Stimulated activated CD8-positive, alpha-beta memory T cell treated with anti-CD3 and anti-CD28 coated beads, Interleukin-7, amount 100 ng/mL, for 1 hour (primary cell): ENCODE measurements around the gene PPP1R12B.
"Not testable (repeated sequence)": the region's sequence is repeated elsewhere in the genome, so short reads cannot be mapped to it uniquely, and the experiment has no call there.

Source experiments
- DNase-seq, 2 donors: peaks; one replicate each; pipeline ENCODE4 v3.0.0-alpha.2; 2020; ENCODE audit warnings: low read depth in 2 of 2

PPP1R12B gene

DNA sequence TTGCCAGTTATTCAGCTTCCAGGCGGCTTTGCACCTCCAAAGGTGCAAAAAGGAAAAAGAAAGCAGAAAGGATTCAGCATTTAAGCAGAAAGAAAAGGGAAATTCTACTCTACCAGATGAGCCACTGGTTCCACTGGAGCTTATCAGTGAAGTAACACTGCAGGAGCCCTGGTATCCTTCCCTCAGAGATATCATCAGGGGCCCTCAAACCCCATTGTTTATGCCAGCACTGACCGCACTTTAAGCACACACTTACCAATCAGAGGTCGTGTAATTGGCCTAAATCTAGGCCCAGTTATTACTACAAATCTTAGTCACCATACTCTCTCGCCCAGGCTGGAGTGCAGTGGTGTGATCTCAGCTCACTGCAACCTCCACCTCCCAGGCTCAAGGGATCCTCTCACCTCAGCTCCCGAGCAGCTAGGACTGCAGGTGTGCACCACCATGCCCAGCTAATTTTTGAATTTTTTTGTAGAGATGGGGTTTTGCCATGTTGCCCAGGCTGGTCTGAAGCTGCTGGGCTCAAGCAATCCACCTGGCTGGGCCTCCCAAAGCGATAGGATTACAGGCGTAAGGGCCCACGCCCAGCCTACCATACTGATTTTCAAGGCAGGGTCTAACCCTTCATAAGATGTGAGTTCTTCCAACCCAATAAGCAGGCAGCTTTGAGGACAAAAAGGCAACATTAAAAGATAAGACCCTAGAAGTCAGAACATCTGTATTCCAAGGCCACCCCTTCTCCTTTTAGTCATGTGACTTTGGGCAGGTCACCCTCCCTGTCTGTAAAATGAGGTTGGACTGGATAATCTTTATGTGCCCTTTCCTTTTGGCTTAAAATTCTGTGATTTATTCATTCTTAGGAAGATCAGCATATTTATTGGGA, 236.4 kb downstream of the PPP1R12B start:
- no peak for DNase-seq

DNA sequence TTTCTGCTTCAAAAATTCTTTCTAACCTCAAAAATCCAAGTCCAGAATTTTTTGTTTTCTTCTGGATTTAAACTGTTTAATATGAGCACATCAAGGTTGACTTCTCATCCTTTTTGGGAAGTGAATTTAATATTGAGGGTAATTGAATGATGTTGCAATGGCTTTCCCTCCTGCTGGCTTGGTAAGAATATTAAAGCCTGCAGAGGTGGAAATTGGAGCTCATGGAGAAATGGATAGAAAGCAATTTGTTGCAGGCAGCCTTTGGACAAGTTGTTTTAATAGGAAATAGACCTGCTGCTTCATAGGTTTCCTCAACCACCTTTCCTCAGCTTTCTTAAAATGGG, 237.1 kb downstream of the PPP1R12B start:
- DNase-seq: no peak

DNA sequence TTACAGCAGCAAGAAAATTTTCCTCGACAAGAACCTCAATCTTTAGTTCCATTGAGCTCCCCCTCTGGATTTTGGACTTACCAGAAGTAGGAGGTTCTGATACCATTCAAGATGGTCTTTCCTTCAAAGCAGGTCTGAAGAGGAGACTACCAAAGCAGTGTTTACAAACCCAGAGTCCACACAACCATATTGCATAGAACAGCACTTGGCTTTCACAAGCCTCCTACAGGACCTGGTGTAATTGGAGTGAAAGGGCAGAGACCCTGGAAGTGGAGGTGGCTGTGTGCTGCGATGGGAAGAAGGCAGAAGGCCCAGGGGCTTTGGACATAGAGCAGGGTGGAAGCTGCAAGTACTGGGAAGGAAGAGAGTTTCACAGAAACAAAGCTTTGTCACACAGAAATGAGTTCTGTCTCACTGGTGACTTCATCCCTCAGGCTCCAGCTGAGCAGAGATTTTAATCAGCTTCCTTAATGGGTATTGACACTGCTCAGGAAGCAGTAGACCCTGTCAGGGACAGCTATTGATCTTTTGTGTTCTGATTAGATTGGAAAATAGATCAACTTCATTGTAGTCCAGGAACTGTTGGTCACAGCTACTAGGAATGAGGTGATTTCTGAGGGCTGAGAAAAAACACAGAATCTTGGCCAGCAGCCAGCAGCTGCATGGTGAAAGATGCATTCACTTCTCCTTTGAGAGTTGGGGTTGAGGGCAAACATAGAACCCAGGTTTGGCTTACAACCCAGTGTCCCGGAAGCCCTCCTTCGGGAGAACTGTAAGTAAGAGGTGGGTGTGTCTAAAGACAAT, 237.7 kb downstream of the PPP1R12B start:
- no peak for DNase-seq

DNA sequence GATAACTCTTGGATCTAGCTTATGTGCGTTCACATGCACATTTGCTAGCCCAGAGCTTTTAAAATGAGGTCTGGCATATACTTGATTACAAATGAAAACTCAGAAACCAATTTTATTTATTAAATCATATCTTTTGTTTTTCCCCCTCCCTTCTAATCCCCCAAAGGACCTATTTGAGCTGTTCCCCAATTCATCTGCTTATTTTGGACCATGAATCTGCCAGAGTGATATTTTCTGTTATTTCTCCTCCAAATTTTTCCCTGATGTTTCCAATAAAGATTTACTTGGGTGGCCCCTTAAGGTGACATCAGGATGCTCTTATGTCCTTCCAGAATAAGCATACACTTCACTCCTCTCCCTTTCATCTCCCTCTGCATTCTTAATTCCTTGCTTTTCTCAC, 238.4 kb downstream of the PPP1R12B start:
- no peak for DNase-seq

DNA sequence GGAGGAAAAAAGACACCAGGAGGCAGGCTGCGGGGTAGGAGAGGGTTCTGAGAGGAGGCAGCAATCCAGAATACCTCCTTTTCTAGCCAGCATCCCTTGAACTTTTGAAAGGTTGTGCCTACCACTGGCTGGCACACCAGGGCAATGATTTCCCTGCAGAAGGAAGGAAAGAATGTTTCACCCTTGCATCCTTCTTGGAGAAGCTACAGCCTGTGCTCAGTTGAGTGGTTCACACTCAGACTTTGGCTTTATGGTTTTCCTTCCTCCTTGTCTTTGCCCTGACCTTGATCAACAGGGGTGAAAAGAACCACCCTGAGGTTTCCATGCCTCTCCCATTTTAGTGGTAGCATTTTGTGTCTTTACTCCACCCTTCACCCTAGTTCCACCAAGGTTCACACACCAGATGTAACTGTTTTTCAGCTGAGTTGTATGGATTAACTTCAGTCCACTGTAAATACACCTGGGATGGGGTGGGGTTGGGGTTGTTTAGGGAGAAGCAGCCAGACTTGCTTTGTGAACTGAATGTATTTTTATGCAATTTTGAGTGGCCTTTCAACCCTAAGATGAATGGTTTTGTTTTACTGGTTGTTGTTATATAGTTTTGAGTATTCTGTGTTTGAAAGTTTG, 239.5 kb downstream of the PPP1R12B start:
- no peak for DNase-seq

DNA sequence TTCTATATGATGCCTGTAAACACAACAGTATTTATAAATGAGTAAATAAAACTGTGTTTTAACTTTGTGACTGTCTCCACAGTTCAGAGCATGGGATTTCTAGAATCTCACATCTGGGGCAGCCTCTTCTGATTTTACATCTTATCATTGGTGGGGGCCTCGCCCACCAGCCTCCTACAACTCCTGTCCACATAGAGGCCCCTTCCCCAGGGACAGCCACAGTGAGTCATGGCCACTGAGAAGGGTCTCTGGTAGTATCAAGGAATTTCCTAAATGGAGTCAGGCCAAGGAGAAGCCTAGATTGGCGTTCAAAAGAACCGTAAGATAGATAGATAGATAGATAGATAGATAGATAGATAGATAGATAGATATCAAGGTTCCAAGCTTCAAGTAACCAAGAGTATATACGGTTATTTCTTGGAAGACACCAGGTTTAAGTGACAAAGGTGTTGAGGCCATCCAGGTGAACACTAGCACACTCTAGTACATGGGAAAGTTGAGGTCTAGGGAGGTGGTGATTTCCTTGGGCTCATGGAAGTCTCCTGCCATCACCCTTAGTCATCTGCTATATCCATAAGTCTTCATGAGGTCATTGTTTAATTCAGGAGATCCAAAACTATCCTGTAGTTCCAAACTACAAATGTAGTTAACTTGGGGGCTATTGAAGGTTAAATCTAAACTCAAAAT, 240.1 kb downstream of the PPP1R12B start:
- DNase-seq: no peak

DNA sequence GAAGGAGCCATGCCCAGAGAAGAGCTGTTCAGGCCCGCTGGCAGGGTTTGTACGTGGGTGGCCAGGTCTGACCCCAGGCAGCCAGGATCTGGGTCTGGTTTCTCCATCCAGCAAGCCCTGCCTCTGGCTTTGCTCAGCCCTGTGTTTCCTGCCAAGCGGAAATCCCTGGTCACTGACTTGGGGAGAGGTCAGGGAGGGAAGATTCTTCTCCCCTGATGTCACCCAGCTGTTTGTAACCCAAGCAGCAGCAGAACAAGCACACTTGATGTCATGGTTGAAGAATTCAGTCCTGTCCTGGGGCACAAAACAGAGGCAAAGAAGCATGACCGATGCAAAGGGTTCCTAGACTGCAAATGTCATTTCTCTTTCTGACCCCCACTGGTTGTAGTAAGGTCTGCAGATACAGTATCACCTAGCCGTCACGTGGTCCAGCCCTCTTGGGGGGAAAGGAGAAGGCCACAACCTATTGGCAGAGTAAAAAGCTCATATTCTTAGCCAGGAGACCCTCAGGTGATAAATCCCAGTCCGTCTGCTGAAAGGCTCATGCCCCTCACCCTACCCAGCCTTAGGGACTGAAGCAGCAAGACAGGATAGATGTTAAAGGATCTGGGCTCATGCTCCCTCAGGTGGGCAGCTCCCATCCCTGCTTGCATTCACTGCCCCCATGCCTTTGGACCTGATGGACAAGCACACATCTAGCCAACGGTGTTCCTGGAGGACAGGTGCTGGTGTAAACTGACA, 240.9 kb downstream of the PPP1R12B start:
- DNase-seq: no peak

DNA sequence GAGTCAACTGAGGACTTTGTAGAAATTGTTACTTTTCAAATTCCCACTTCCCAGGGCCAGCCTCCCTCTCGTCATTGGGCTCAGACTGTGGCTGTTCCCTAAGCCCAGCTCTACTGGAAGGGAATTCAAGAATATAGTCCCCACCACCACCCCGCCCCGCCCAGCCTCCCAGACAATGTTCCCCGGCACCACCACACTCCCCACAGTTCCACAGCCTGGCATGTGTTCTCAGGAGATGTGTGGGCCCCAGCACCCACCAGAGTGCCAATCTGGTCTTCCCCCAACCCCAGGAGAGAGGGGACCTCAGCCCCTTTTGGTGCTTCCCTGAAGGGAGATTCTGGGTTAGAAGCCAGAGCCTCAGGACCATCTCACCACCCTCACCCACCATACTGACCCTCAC, 241.6 kb downstream of the PPP1R12B start:
- no peak for DNase-seq

DNA sequence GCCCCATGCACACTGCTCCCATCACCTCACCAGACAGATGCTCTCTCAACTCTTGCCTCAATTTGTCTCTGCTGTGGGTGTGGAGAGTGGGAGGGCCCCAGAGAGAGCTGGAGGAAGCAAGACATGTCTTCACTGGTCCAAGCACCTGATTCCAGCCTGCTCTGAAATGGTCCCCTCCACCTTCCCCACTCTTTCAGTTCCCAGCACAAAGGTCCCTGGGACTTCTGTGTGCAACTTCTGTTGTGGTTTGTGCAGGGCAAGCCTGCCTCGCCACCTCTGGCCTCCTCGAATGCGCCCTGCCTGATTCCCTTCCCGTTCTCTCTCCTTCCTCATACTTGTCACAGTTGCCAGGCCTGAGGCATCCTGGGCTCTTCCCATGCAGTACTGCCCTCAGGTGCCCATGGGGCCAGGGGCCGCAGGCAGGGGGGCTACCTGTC, 242.5 kb downstream of the PPP1R12B start:
- DNase-seq: no peak

DNA sequence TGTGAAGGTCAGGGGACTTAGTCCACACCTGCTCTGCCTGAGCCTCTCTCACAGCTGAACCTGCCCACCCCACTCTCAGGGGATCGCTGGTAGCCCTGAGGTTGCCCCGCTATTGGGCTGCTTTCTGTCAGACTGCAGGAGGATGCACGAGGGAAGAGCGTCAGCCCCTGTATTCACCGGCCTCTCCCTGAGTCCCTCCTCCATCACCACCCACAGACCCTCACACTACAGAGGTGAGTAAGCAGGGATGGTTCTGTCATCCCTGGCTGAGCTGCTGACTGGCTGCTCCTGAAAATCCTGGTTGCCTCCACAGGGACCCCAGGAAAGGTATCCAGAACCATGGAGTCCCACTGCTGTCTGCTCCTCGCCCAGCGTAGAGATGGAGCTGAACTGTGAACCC, 243.0 kb downstream of the PPP1R12B start:
- DNase-seq: no peak

DNA sequence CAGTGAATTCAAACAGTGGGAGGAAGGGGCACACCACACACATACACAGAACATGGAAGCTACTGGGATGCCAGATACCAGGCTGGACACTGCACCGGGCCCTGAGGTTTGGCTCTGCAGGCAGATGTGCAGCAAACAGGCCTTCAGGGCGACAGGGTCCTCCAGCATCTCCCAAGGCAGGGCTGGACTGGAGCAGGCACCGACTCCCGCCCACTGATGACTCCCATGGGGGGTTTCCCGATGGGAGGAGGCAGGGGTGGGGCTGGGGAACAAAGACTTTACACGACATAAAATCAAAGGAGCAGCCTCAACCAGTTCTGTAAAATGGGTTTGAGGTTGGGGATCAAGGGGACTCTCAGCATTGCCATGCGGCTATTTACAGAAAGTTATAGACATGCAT, 243.6 kb downstream of the PPP1R12B start:
- no peak for DNase-seq

DNA sequence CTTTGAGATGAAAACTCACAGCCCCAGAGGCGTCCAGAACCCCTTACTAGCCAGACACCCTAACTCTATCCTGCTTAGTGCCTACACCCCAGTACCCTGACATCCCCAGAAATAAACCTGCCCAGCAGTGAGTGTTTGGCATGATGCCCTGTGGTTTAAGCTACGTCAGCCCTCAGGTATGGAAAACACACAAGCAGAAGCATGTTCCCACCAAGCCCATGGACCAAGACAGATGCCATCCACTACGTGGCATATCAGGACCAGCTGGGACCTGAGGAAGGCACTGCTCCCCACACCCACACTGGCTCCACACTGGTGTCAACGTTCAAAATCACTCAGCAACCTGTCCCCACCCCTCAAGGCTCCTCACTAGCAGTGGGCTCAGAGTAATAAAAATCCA, 245.3 kb downstream of the PPP1R12B start:
- no peak for DNase-seq

DNA sequence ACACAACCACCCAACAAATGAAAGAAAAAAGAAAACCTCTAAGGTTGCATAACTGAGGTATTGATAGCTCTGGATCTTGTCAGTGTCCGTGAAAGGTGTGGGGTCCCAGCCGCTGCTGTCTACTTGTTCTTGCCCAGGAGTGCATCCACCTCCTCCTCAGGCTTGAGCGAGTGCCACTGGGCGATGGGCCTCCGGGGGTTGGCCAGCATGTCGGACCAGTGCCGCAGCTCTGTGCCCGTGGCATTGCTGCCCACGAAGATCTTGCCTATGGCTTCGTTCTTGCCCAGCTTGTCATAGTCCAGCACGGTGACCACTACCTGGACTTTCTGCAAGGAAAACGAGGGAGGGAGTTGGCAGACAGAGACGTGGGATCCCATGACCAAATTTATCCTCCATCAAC, 248.1 kb downstream of the PPP1R12B start:
- DNase-seq: no peak

DNA sequence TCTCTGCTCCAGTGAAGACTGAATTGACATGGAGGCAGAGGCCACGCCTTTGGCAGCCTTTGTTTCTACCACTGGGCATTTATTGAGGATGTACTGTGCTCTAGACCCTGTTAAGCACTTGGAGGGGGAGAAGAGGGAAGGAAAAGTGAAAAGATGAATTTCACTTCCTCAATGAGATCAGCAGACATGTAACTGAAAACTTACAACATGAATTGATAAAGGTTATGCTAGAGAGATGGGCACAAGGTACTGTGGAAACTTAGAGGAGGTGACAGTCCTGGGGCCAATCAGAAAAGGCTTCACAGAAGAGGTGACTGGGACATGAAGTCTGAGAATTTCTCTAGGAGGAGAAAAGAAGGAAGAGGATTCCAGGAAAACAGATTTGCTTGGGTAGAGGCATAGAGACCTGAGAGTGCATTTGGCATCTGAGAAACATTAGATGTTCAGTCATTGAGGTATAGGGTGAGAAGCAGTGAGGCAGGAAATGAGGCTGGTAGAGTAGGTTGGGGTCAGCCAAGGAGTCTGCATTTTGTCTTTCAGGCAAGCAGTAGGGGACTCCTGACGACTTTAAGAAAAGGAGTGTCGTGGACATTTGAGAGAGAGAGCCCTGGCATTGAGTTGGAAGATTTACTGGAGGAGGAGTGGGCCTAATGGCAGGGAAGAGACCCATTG, 248.7 kb downstream of the PPP1R12B start:
- DNase-seq: no peak

DNA sequence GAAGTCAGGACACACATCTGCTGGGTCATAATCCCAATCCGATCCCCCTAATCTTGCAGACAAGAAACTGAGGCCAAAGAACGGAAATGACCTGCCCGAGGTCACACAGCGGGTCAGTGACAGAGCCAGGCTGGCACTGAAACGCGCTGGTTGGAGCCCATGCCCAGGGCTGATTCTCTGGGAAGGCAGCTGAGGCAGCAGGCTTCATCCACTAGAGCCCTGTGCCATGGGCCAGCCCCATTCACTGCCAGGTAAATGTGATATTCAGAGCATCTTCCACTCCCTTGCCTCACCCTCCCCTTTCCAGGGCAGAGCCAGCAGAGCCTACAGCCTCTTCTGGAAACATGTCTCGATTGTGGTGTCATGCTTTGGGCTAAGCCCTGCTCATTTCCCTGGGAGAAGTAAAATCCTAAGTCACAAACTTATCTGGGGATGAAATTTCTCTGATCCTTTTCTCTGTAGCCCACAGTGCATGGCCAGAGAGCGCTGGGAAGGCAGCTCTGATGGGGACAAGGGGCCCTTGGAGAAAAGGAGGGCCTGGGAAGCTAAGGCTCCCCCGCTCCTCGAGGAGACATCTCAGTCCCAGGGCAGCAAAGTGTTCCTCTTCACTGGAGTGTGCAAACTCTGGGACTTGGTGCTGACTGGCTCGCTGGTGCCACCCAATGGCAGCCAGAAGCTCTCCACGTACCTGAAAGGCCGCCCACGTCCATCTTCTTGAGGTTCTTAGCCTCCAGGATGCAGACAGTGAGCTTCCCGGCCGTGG, 251.4 kb downstream of the PPP1R12B start:
- DNase-seq: no peak

DNA sequence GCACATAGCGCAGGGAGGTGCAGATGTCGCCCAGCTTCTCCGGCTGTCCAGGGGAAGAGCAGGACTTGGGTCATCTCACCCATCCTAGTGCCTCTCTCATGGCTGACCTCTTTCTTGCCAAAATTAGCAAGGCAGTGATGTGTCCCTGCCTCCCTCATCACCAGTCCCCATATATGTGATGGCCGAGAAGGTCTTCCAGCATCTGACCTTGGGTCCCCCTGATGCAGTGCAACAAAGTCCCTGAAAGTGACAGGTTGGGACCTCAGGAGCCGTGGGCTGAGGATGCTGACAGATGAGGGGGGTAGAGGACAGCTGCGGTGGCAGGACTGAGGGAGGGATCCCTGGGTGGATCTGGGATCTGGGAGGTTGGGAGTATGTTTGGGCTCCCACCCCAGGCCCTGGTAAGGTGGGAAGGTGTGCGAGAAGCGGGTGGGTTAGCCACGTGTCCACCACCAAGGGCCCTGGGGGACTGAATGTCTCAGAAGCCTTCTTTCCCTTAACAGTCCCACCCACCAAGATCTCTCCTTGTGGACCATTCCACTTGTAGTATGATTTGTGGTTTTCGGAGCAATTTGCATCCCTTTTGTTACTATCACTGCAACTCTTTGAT, 252.0 kb downstream of the PPP1R12B start:
- no peak for DNase-seq

DNA sequence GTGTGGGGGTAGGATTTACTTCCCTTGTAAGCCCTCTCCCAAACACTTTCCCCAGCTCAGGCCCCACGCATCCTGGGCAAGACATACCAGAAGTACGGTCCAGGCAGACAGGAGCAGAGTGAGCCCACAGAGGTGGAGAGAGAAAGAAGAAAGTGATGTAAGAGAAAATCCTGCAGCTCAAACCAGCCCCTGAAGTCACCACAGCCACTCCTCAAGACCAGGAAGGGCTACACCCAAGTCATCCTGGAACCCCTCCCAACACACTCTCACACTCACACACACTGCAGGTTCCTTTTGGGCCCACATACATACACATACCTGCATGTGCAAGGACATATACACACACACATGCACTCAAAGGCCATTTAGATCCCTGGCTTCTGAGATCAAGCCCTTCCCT, 254.9 kb downstream of the PPP1R12B start:
- no peak for DNase-seq

DNA sequence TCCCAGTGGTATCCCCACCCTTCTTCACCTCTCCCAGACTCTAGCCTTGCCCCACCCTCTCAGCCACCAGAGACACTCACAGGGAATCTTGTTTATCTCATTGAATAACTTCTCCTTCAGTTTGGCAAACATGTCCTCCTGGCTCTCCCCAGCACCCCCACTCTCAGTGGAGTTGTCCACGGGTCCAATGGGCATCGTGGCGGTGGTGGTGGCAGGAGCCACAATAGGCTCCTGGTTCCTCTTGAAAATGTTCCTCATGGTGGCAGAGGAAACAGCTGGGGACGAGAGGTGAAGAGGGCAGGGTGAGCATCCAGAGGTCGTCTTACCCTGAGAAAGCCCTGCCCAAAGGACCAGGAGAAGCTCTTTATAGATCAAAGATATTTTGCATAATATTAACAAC, 257.0 kb downstream of the PPP1R12B start:
- DNase-seq: no peak

DNA sequence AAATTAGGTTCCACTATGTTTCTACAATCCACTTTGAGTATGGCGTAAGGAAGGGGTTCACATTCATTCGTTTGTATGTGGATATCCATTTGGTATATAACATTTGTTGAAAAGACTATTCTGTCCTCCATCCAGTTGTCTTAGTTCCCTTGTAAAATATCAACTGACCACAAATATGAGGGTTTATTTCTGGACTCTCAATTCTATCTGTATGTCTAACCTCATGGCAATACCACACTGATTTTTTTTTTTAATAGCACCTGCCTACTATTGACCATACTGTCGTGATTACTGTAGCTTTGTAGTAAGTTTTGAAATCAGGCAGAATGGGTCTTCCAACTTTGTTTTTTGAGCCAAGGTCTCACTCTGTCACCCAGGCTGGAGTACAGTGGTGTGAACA, 263.5 kb downstream of the PPP1R12B start:
- DNase-seq: not testable (repeated sequence)

DNA sequence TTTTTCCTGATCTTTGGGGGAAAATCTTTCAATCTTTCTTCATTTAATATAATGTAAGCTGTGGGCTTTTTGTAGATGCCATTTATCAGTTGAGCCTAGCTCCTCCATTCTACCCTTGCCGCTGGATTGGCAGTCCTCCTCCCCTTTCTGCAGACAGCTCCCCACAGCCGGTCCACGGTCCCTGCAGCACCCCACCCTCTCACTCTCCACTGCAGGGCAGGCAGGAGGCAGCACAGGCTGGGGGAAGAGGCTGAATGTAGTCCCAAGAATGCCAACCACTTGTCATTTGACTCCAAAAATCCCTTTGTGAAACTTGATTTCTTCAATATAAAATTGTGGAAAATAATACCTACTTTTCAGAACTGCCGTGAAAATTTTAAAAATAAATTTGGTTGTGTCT, 265.1 kb downstream of the PPP1R12B start:
- no peak for DNase-seq
